ENCODE measurements around the gene VAMP2. TPM values are rescaled to one million over a fixed set of nuclear protein-coding genes. Genes with fewer than 3 reads are reported as not detected.

VAMP2 gene
- total and polyA plus RNA-seq, 4 donors = 4.2 to 25.9 (median 10.2) TPM

- Histone ChIP-seq H3K4me3 (ENCODE audit: low read depth in 1 of 3, low read length in 3 of 3) (no peak overlapping the region), H3K36me3 (ENCODE audit: control insufficient read depth in 4 of 4, insufficient read depth in 3 of 4, low read depth in 1 of 4, low read length in 3 of 4) (peaks cover 2 to 10% (median 6%) of the 10 kb centered on the region in 4 donors), H3K27ac (ENCODE audit: low read depth in 1 of 2, low read length in 2 of 2) (peak overlapping the region; percentile 97 to 98), H3K9me3 (ENCODE audit: control insufficient read depth in 4 of 4, low read length in 3 of 4) (no peaks in the 10 kb centered on the region), H3K4me1 (ENCODE audit: control insufficient read depth in 4 of 4, insufficient read depth in 4 of 4, low read length in 3 of 4) (peaks cover 8 to 42% (median 36%) of the 10 kb centered on the region in 4 donors), H3K27me3 (ENCODE audit: control insufficient read depth in 4 of 4, insufficient read depth in 4 of 4, low read length in 3 of 4) (no peaks in the 10 kb centered on the region), H3K9ac (ENCODE audit: low read depth in 1 of 2, low read length in 2 of 2) (peak overlapping the region; percentile 52 to 57)
- WGBS = 24% methylated on average over 13 of the region's 13 CpGs
- TF ChIP-seq FOXA2 (IDR thresholded peaks at IDR 0.05) = no peak
- peak; percentile 45 for TF ChIP-seq SP1 (IDR thresholded peaks at IDR 0.05)
- TF ChIP-seq TAF1 (conservative IDR thresholded peaks at IDR 0.05) = peak; percentile 24
- TF ChIP-seq NR2F2 (IDR thresholded peaks at IDR 0.05) = peak; percentile 51
- DNase-seq (ENCODE audit: low spot score) = peak; percentile 68
Measured at GRCh38 chr17:8163978-8164814, 1.4 kb upstream of the VAMP2 start.

GRCh38 chr17:8162997-8163977 lies 539 bp upstream of the VAMP2 start:
- H3K4me1 ChIP-seq (ENCODE audit: control insufficient read depth in 4 of 4, insufficient read depth in 4 of 4, low read length in 3 of 4) = peaks cover 8 to 50% (median 40%) of the 10 kb centered on the region in 4 donors
- peak overlapping the region; percentile 3 to 86 (median 52) for H3K4me3 ChIP-seq (ENCODE audit: low read depth in 1 of 3, low read length in 3 of 3)
- no peaks in the 10 kb centered on the region for H3K9me3 ChIP-seq (ENCODE audit: control insufficient read depth in 4 of 4, low read length in 3 of 4)
- peak overlapping the region; percentile 42 to 72 for H3K9ac ChIP-seq (ENCODE audit: low read depth in 1 of 2, low read length in 2 of 2)
- H3K27ac ChIP-seq (ENCODE audit: low read depth in 1 of 2, low read length in 2 of 2) = peak overlapping the region; percentile 97 to 98
- TF ChIP-seq YY1 (IDR thresholded peaks at IDR 0.05) (peak; percentile 23), SP1 (IDR thresholded peaks at IDR 0.05) (no peak), HNF4A (conservative IDR thresholded peaks at IDR 0.05) (peak in 1 of 2 donors; percentile 17), RXRA (IDR thresholded peaks at IDR 0.05) (peak; percentile 74 to 80)
- peak; percentile 58 for DNase-seq (ENCODE audit: low spot score)
- WGBS = 6% methylated on average over 55 of the region's 55 CpGs
- peaks cover 2 to 10% (median 6%) of the 10 kb centered on the region in 4 donors for H3K36me3 ChIP-seq (ENCODE audit: control insufficient read depth in 4 of 4, insufficient read depth in 3 of 4, low read depth in 1 of 4, low read length in 3 of 4)
- no peaks in the 10 kb centered on the region for H3K27me3 ChIP-seq (ENCODE audit: control insufficient read depth in 4 of 4, insufficient read depth in 4 of 4, low read length in 3 of 4)

- Histone ChIP-seq H3K4me1 (ENCODE audit: control insufficient read depth in 4 of 4, insufficient read depth in 4 of 4, low read length in 3 of 4) (peaks cover 11 to 54% (median 42%) of the 10 kb centered on the region in 4 donors), H3K27me3 (ENCODE audit: control insufficient read depth in 4 of 4, insufficient read depth in 4 of 4, low read length in 3 of 4) (no peaks in the 10 kb centered on the region), H3K4me3 (ENCODE audit: low read depth in 1 of 3, low read length in 3 of 3) (peak overlapping the region; percentile 77 to 95 (median 86)), H3K27ac (ENCODE audit: low read depth in 1 of 2, low read length in 2 of 2) (peak overlapping the region; percentile 97 to 98), H3K9me3 (ENCODE audit: control insufficient read depth in 4 of 4, low read length in 3 of 4) (no peaks in the 10 kb centered on the region), H3K9ac (ENCODE audit: low read depth in 1 of 2, low read length in 2 of 2) (peak overlapping the region; percentile 24 to 96), H3K36me3 (ENCODE audit: control insufficient read depth in 4 of 4, insufficient read depth in 3 of 4, low read depth in 1 of 4, low read length in 3 of 4) (peaks cover 2 to 10% (median 6%) of the 10 kb centered on the region in 4 donors)
- WGBS = 74% methylated on average over 19 of the region's 19 CpGs
- DNase-seq (ENCODE audit: low spot score) = no peak
- TF ChIP-seq CTCF (IDR thresholded peaks at IDR 0.05; ENCODE audit: low read depth, low read length, missing input control) (no peak), FOXA2 (IDR thresholded peaks at IDR 0.05) (no peak), SP1 (IDR thresholded peaks at IDR 0.05) (no peak), GABPA (IDR thresholded peaks at IDR 0.05 in 1 of 2, conservative IDR thresholded peaks at IDR 0.05 in 1 of 2) (no peak), HNF4A (conservative IDR thresholded peaks at IDR 0.05) (no peak), TAF1 (conservative IDR thresholded peaks at IDR 0.05) (no peak), MAX (IDR thresholded peaks at IDR 0.05) (no peak), HNF4G (IDR thresholded peaks at IDR 0.05) (no peak), RAD21 (IDR thresholded peaks at IDR 0.05) (no peak), YY1 (IDR thresholded peaks at IDR 0.05) (no peak), ATF3 (IDR thresholded peaks at IDR 0.05) (no peak), FOXA1 (IDR thresholded peaks at IDR 0.05) (no peak), ZBTB33 (IDR thresholded peaks at IDR 0.05) (no peak), JUND (IDR thresholded peaks at IDR 0.05) (no peak), NR2F2 (IDR thresholded peaks at IDR 0.05) (no peak), EGR1 (IDR thresholded peaks at IDR 0.05; ENCODE audit: low read depth in 2 of 2) (no peak)
Measured at GRCh38 chr17:8161289-8162232, 1.2 kb downstream of the VAMP2 start.
